Mucosa of stomach (tissue), 1 donor: ENCODE measurements around the gene ZMAT5.

Experiments used
- H3K27me3 ChIP-seq: one replicate; pipeline ENCODE4 v1.7.0; 2013; ENCODE audit warnings: mild to moderate bottlenecking, low read length; ENCODE audit not compliant: control insufficient read depth, insufficient read depth
- H3K36me3 ChIP-seq: one replicate; pipeline ENCODE4 v1.7.0; 2013; ENCODE audit warnings: low read length; ENCODE audit not compliant: control insufficient read depth, insufficient read depth
- H3K4me1 ChIP-seq: one replicate; pipeline ENCODE4 v1.7.0; 2013; ENCODE audit warnings: mild to moderate bottlenecking, low read length; ENCODE audit not compliant: control insufficient read depth, insufficient read depth
- H3K4me3 ChIP-seq: one replicate; pipeline ENCODE4 v1.7.0; 2013; ENCODE audit warnings: low read length
- H3K9ac ChIP-seq: one replicate; pipeline ENCODE4 v1.7.0; 2013; ENCODE audit warnings: mild to moderate bottlenecking, low read length, moderate library complexity
- H3K9me3 ChIP-seq: one replicate; pipeline ENCODE4 v1.7.0; 2013; ENCODE audit warnings: mild to moderate bottlenecking, low read length, moderate library complexity; ENCODE audit not compliant: control insufficient read depth
- donor health status: Pancreatic carcinoma.

Gene ZMAT5

GRCh38 chr22:29707010-29707409, 59.8 kb downstream of the ZMAT5 start:
- Histone ChIP-seq H3K36me3 (no peaks in the 10 kb centered on the region), H3K27me3 (peaks cover 26% of the 10 kb centered on the region), H3K4me3 (no peak overlapping the region), H3K4me1 (peaks cover 24% of the 10 kb centered on the region), H3K9ac (no peak overlapping the region), H3K9me3 (no peaks in the 10 kb centered on the region)

GRCh38 chr22:29706486-29706885, 60.3 kb downstream of the ZMAT5 start:
- Histone ChIP-seq H3K27me3 (peaks cover 27% of the 10 kb centered on the region), H3K4me1 (peaks cover 29% of the 10 kb centered on the region), H3K36me3 (no peaks in the 10 kb centered on the region), H3K9ac (no peak overlapping the region), H3K4me3 (no peak overlapping the region), H3K9me3 (no peaks in the 10 kb centered on the region)

GRCh38 chr22:29705651-29706050, 61.2 kb downstream of the ZMAT5 start:
- no peak overlapping the region for H3K9ac ChIP-seq
- no peak overlapping the region for H3K4me3 ChIP-seq
- H3K9me3 ChIP-seq = no peaks in the 10 kb centered on the region
- peaks cover 27% of the 10 kb centered on the region for H3K27me3 ChIP-seq
- H3K4me1 ChIP-seq = peaks cover 37% of the 10 kb centered on the region
- no peaks in the 10 kb centered on the region for H3K36me3 ChIP-seq

- H3K27me3 ChIP-seq = peaks cover 28% of the 10 kb centered on the region
- peaks cover 37% of the 10 kb centered on the region for H3K4me1 ChIP-seq
- no peaks in the 10 kb centered on the region for H3K9me3 ChIP-seq
- no peak overlapping the region for H3K4me3 ChIP-seq
- no peak overlapping the region for H3K9ac ChIP-seq
- no peaks in the 10 kb centered on the region for H3K36me3 ChIP-seq
Observed at GRCh38 chr22:29704528-29705285, 62.1 kb downstream of the ZMAT5 start.

GRCh38 chr22:29703569-29704195, 63.1 kb downstream of the ZMAT5 start:
- H3K4me3 ChIP-seq = no peak overlapping the region
- peaks cover 28% of the 10 kb centered on the region for H3K27me3 ChIP-seq
- peaks cover 37% of the 10 kb centered on the region for H3K4me1 ChIP-seq
- no peaks in the 10 kb centered on the region for H3K9me3 ChIP-seq
- no peaks in the 10 kb centered on the region for H3K36me3 ChIP-seq
- H3K9ac ChIP-seq = no peak overlapping the region

GRCh38 chr22:29702931-29703501, 63.8 kb downstream of the ZMAT5 start:
- Histone ChIP-seq H3K4me3 (no peak overlapping the region), H3K4me1 (peaks cover 37% of the 10 kb centered on the region), H3K9me3 (no peaks in the 10 kb centered on the region), H3K36me3 (no peaks in the 10 kb centered on the region), H3K9ac (no peak overlapping the region), H3K27me3 (peaks cover 28% of the 10 kb centered on the region)

GRCh38 chr22:29702000-29702930, 64.5 kb downstream of the ZMAT5 start:
- H3K4me1 ChIP-seq = peaks cover 37% of the 10 kb centered on the region
- H3K27me3 ChIP-seq = peaks cover 28% of the 10 kb centered on the region
- no peak overlapping the region for H3K4me3 ChIP-seq
- no peaks in the 10 kb centered on the region for H3K9me3 ChIP-seq
- no peak overlapping the region for H3K9ac ChIP-seq
- no peaks in the 10 kb centered on the region for H3K36me3 ChIP-seq

- H3K4me1 ChIP-seq = peaks cover 37% of the 10 kb centered on the region
- peaks cover 26% of the 10 kb centered on the region for H3K27me3 ChIP-seq
Observed at GRCh38 chr22:29701155-29701999, 65.4 kb downstream of the ZMAT5 start.

GRCh38 chr22:29700900-29701154, 66.0 kb downstream of the ZMAT5 start:
- Histone ChIP-seq H3K9me3 (no peaks in the 10 kb centered on the region), H3K9ac (no peak overlapping the region), H3K27me3 (peaks cover 24% of the 10 kb centered on the region), H3K36me3 (no peaks in the 10 kb centered on the region), H3K4me3 (no peak overlapping the region), H3K4me1 (peaks cover 37% of the 10 kb centered on the region)

More at GRCh38 chr22:29701155-29701999, 65.4 kb downstream of the ZMAT5 start:
- Histone ChIP-seq H3K9me3 (no peaks in the 10 kb centered on the region), H3K9ac (no peak overlapping the region), H3K36me3 (no peaks in the 10 kb centered on the region), H3K4me3 (no peak overlapping the region)

- no peak overlapping the region for H3K9ac ChIP-seq
- no peaks in the 10 kb centered on the region for H3K9me3 ChIP-seq
- H3K4me1 ChIP-seq = peaks cover 37% of the 10 kb centered on the region
- H3K4me3 ChIP-seq = no peak overlapping the region
- peaks cover 24% of the 10 kb centered on the region for H3K27me3 ChIP-seq
- H3K36me3 ChIP-seq = no peaks in the 10 kb centered on the region
Observed at GRCh38 chr22:29700206-29700899, 66.5 kb downstream of the ZMAT5 start.
